ENCODE data around the gene PALM.

Gene PALM

DNA sequence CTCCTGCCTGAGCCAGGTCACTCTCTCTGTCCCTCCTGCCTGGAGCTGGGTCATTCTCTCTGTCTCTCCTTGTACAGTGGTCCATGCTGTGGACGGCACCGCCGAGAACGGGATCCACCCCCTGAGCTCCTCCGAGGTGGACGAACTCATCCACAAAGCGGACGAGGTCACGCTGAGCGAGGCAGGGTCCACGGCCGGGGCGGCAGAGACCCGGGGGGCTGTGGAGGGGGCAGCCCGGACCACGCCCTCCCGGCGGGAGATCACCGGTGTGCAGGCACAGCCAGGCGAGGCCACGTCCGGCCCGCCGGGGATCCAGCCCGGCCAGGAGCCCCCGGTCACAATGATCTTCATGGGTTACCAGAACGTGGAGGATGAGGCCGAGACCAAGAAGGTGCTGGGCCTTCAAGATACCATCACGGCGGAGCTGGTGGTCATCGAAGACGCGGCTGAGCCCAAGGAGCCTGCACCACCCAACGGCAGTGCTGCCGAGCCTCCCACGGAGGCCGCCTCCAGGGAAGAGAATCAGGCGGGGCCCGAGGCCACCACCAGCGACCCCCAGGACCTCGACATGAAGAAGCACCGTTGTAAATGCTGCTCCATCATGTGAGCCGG is 37.6 kb downstream of the PALM start:
- TF ChIP-seq, protein P1, sequence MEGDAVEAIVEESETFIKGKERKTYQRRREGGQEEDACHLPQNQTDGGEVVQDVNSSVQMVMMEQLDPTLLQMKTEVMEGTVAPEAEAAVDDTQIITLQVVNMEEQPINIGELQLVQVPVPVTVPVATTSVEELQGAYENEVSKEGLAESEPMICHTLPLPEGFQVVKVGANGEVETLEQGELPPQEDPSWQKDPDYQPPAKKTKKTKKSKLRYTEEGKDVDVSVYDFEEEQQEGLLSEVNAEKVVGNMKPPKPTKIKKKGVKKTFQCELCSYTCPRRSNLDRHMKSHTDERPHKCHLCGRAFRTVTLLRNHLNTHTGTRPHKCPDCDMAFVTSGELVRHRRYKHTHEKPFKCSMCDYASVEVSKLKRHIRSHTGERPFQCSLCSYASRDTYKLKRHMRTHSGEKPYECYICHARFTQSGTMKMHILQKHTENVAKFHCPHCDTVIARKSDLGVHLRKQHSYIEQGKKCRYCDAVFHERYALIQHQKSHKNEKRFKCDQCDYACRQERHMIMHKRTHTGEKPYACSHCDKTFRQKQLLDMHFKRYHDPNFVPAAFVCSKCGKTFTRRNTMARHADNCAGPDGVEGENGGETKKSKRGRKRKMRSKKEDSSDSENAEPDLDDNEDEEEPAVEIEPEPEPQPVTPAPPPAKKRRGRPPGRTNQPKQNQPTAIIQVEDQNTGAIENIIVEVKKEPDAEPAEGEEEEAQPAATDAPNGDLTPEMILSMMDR (conservative IDR thresholded peaks at IDR 0.05; ENCODE audit: low read depth), result no peak
- no peak for DNase-seq (ENCODE audit: low spot score)
- ChIA-PET CTCF (no interaction called here), POLR2A (ENCODE audit: low non-redundant PET) (no interaction called here)
- no peak overlapping the region for H3K27ac ChIP-seq

DNA sequence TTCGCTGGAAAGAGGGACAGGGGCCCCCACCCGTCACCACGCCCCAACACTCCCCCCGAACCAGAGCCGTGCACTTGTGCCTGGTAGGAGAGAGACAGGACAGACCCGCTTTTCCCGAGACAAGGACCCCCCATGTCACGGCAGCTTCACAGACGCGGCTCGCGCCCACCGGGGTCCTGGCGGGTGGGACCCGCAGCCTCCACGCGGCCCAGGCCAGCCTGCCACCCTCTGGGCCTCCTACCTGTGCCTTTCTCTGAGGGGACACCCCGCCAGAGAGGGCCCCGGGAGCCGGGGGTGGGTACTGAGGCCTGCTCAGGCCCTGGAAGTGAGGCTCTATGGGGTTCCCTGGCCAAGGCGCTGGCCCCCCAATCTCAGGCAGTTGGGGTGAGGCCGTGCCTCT is 38.2 kb downstream of the PALM start:
- CTCF ChIA-PET, result no interaction called here

GRCh38 chr19:747432-748273 is 38.9 kb downstream of the PALM start:
- TF ChIP-seq, protein P1 (conservative IDR thresholded peaks at IDR 0.05; ENCODE audit: low read depth), result no peak
- ChIA-PET CTCF (no interaction called here), POLR2A (ENCODE audit: low non-redundant PET) (no interaction called here)

More for the DNA sequence above, 38.2 kb downstream of the PALM start:
- POLR2A ChIA-PET (ENCODE audit: low non-redundant PET), result no interaction called here
- H3K27ac ChIP-seq, result no peak overlapping the region
- TF ChIP-seq, protein P1 (conservative IDR thresholded peaks at IDR 0.05; ENCODE audit: low read depth), result no peak
- DNase-seq (ENCODE audit: low spot score), result no peak

DNA sequence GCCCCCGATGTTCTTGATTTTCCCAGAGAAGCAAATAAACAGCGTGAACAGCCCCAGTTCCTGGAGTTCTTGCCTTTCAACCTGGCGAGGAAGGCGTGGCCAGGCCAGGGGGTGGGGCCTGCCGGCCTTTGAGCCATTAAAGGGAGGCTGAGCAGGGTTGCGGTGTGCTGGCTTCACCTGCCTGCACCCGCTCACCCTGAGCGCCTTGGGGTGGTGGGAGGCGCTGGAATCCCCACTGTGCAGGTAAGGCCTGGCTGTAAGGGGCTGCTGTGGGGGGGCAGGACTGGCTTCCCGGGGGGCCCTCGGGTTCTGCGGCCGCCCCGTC is 39.5 kb downstream of the PALM start:
- POLR2A ChIA-PET (ENCODE audit: low non-redundant PET), result no interaction called here
- DNase-seq (ENCODE audit: low spot score), result no peak
- peak overlapping the region; percentile 97 for H3K27ac ChIP-seq
- TF ChIP-seq, protein P1 (conservative IDR thresholded peaks at IDR 0.05; ENCODE audit: low read depth), result no peak
- CTCF ChIA-PET, result no interaction called here

More at GRCh38 chr19:747432-748273, 38.9 kb downstream of the PALM start:
- peak overlapping the region; percentile 97; the same call in 1 of the 2 replicates for H3K27ac ChIP-seq
- no peak for DNase-seq (ENCODE audit: low spot score)

DNA sequence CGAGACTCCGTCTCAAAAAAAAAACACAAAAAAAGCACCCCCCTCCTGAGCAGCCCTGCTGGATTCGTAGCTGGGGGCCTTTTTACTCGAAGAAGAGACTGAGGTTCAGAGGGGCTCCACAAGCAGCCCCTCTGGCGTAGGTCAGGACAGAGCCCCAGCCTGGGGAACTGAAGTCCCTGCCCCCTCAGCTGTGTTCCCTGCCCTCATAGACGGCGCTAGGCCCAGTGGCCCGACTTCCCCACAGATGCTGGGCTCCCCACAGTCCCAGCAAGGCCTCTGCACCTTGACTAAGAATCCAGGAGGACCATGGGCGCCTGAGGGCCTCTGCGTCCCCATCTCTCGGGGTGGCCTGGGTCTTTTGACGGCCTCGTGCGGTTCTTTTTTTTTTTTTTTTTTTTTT is 41.1 kb downstream of the PALM start:
- TF ChIP-seq, protein P1 (conservative IDR thresholded peaks at IDR 0.05; ENCODE audit: low read depth), result no peak
- POLR2A ChIA-PET (ENCODE audit: low non-redundant PET), result interaction anchor here (0.6 kb wide), 1 partner anchor 71 kb away, joined by 3 read pairs; no protein-coding TSS in a partner anchor
- CTCF ChIA-PET, result interaction anchor here (0.7 kb wide), 1 partner anchor 167 kb away, joined by 3 read pairs; the partner anchor contains the start of gene KISS1R
- DNase-seq (ENCODE audit: low spot score), result no peak
- H3K27ac ChIP-seq, result peak overlapping the region; percentile 97

GRCh38 chr19:750640-751423 is 42.1 kb downstream of the PALM start, which contains the start of gene MISP:
Gene MISP (plus strand): TSS chr19:751112. CDS start chr19:756947, 5,835 bp downstream.
- ChIA-PET POLR2A (ENCODE audit: low non-redundant PET) (no interaction called here), CTCF (interaction anchor here (0.6 to 1.0 kb wide), 2 partner anchors 17 to 42 kb away, joined by 3 read pairs; no protein-coding TSS in a partner anchor)
- TF ChIP-seq, protein P1 (conservative IDR thresholded peaks at IDR 0.05; ENCODE audit: low read depth), result no peak
- H3K27ac ChIP-seq, result peak within 1 kb of the TSS; percentile 97
- DNase-seq (ENCODE audit: low spot score), result peak; percentile 90

All from RWPE1 (cell line).